Activated T-cell treated with anti-CD3 and anti-CD28 coated beads, Interleukin-2, amount 50 U/mL, for 4 hours (primary cell): ENCODE data around the gene MEAF6. TPM values are rescaled to one million over a fixed set of nuclear protein-coding genes. Genes with fewer than 3 reads are reported as not detected.
"Not testable (repeated sequence)": the region's sequence is repeated elsewhere in the genome, so short reads cannot be mapped to it uniquely, and the experiment has no call there.

Experiments used
- ATAC-seq, 2 donors: fragments of 200-7000 bp; cut with Tn5 transposase; one replicate each; pipeline ENCODE4 v1.10.0; 2021
- DNase-seq: peaks from one replicate; pipeline ENCODE4 v3.0.0-alpha.2; 2020
- H3K27me3 Mint-ChIP-seq: one replicate; pipeline ENCODE4 v1.8.0; 2021; ENCODE audit warnings: low read depth, mixed read lengths
- H3K36me3 Mint-ChIP-seq: one replicate; pipeline ENCODE4 v1.8.0; 2022; ENCODE audit warnings: mixed read lengths; ENCODE audit not compliant: insufficient read depth
- H3K4me1 Mint-ChIP-seq: one replicate; pipeline ENCODE4 v1.8.0; 2021; ENCODE audit warnings: low read depth, mixed read lengths
- H3K4me3 Mint-ChIP-seq: one replicate; pipeline ENCODE4 v1.8.0; 2021; ENCODE audit warnings: mild to moderate bottlenecking, moderate library complexity, mixed read lengths
- H3K9me3 Mint-ChIP-seq: one replicate; pipeline ENCODE4 v1.8.0; 2021; ENCODE audit warnings: mixed read lengths
- total RNA-seq, 3 donors: library from RNA; stranded (reverse); gene quantifications; one replicate each; pipeline ENCODE4 v1.2.1, GENCODE V29; 2021

Gene MEAF6
- total RNA-seq, 3 donors from 2014 or later = 87.2 to 104 (median 95.6) TPM

GRCh38 chr1:37544530-37544929, 30.0 kb upstream of the MEAF6 start:
- Mint-ChIP-seq H3K27me3 (no peaks in the 10 kb centered on the region), H3K4me3 (no peak overlapping the region), H3K9me3 (no peaks in the 10 kb centered on the region), H3K4me1 (peaks cover 8% of the 10 kb centered on the region), H3K36me3 (peaks cover 31% of the 10 kb centered on the region)
- ATAC-seq (no peak), DNase-seq (no peak)

- H3K4me3 Mint-ChIP-seq = no peak overlapping the region
- peaks cover 41% of the 10 kb centered on the region for H3K36me3 Mint-ChIP-seq
- H3K27me3 Mint-ChIP-seq = no peaks in the 10 kb centered on the region
- peaks cover 6% of the 10 kb centered on the region for H3K4me1 Mint-ChIP-seq
- DNase-seq (no peak), ATAC-seq (no peak)
- H3K9me3 Mint-ChIP-seq = no peaks in the 10 kb centered on the region
Measured at GRCh38 chr1:37540036-37540785, 25.6 kb upstream of the MEAF6 start.

- H3K27me3 Mint-ChIP-seq, ATAC-seq, H3K9me3 Mint-ChIP-seq, H3K4me1 Mint-ChIP-seq, DNase-seq, H3K4me3 Mint-ChIP-seq: not testable (repeated sequence)
- H3K36me3 Mint-ChIP-seq = peaks cover 35% of the 10 kb centered on the region
Measured at GRCh38 chr1:37539154-37539553, 24.6 kb upstream of the MEAF6 start.

GRCh38 chr1:37537378-37537777, 22.8 kb upstream of the MEAF6 start:
- peaks cover 10% of the 10 kb centered on the region for H3K4me1 Mint-ChIP-seq
- no peaks in the 10 kb centered on the region for H3K9me3 Mint-ChIP-seq
- H3K4me3 Mint-ChIP-seq = no peak overlapping the region
- peaks cover 35% of the 10 kb centered on the region for H3K36me3 Mint-ChIP-seq
- no peak for ATAC-seq
- no peaks in the 10 kb centered on the region for H3K27me3 Mint-ChIP-seq
- DNase-seq = no peak

- DNase-seq = no peak
- H3K4me1 Mint-ChIP-seq = peaks cover 10% of the 10 kb centered on the region
- H3K9me3 Mint-ChIP-seq = no peaks in the 10 kb centered on the region
Measured at GRCh38 chr1:37533317-37534093, 18.9 kb upstream of the MEAF6 start.

GRCh38 chr1:37532418-37533156, 18.0 kb upstream of the MEAF6 start:
- not testable (repeated sequence) for H3K27me3 Mint-ChIP-seq, H3K9me3 Mint-ChIP-seq, ATAC-seq, H3K4me1 Mint-ChIP-seq, DNase-seq, H3K4me3 Mint-ChIP-seq
- peaks cover 20% of the 10 kb centered on the region for H3K36me3 Mint-ChIP-seq

More at GRCh38 chr1:37533317-37534093, 18.9 kb upstream of the MEAF6 start:
- no peak for ATAC-seq
- no peaks in the 10 kb centered on the region for H3K27me3 Mint-ChIP-seq
- H3K36me3 Mint-ChIP-seq = peaks cover 25% of the 10 kb centered on the region
- no peak overlapping the region for H3K4me3 Mint-ChIP-seq

- not testable (repeated sequence) for H3K4me3 Mint-ChIP-seq, ATAC-seq, H3K36me3 Mint-ChIP-seq, H3K4me1 Mint-ChIP-seq, H3K9me3 Mint-ChIP-seq, H3K27me3 Mint-ChIP-seq, DNase-seq
Measured at GRCh38 chr1:37529888-37530287, 15.3 kb upstream of the MEAF6 start.

- Mint-ChIP-seq H3K4me3 (peak overlapping the region; percentile 80), H3K27me3 (no peaks in the 10 kb centered on the region), H3K36me3 (no peaks in the 10 kb centered on the region), H3K4me1 (peaks cover 20% of the 10 kb centered on the region), H3K9me3 (no peaks in the 10 kb centered on the region)
- ATAC-seq = peak; percentile 23 to 31
- DNase-seq = no peak
Measured at GRCh38 chr1:37519613-37520012, 5.0 kb upstream of the MEAF6 start.

- peak; percentile 30 for DNase-seq
- Mint-ChIP-seq H3K4me1 (peaks cover 20% of the 10 kb centered on the region), H3K4me3 (peak overlapping the region; percentile 80)
Measured at GRCh38 chr1:37518929-37519328, 4.4 kb upstream of the MEAF6 start.

GRCh38 chr1:37518241-37518640, 3.7 kb upstream of the MEAF6 start:
- DNase-seq, H3K4me3 Mint-ChIP-seq, H3K27me3 Mint-ChIP-seq, H3K9me3 Mint-ChIP-seq, ATAC-seq, H3K36me3 Mint-ChIP-seq: not testable (repeated sequence)
- H3K4me1 Mint-ChIP-seq = peaks cover 26% of the 10 kb centered on the region

More at GRCh38 chr1:37518929-37519328, 4.4 kb upstream of the MEAF6 start:
- not testable (repeated sequence) for H3K9me3 Mint-ChIP-seq, ATAC-seq, H3K27me3 Mint-ChIP-seq, H3K36me3 Mint-ChIP-seq

GRCh38 chr1:37517569-37517968, 3.0 kb upstream of the MEAF6 start:
- DNase-seq (no peak), ATAC-seq (no peak)
- Mint-ChIP-seq H3K4me3 (no peak overlapping the region), H3K9me3 (no peaks in the 10 kb centered on the region), H3K4me1 (peaks cover 32% of the 10 kb centered on the region), H3K36me3 (peaks cover 8% of the 10 kb centered on the region), H3K27me3 (no peaks in the 10 kb centered on the region)

GRCh38 chr1:37515185-37516034, 844 bp upstream of the MEAF6 start:
- no peak for DNase-seq
- H3K4me1 Mint-ChIP-seq = peaks cover 46% of the 10 kb centered on the region
- peak in 1 of 2 donors; percentile 1 for ATAC-seq
- no peaks in the 10 kb centered on the region for H3K27me3 Mint-ChIP-seq
- H3K9me3 Mint-ChIP-seq = no peaks in the 10 kb centered on the region
- peak overlapping the region; percentile 88 for H3K4me3 Mint-ChIP-seq
- H3K36me3 Mint-ChIP-seq = peaks cover 17% of the 10 kb centered on the region

GRCh38 chr1:37513795-37514349, 694 bp downstream of the MEAF6 start:
- Mint-ChIP-seq H3K27me3 (no peaks in the 10 kb centered on the region), H3K4me3 (peak overlapping the region; percentile 99), H3K36me3 (peaks cover 23% of the 10 kb centered on the region), H3K4me1 (peaks cover 44% of the 10 kb centered on the region), H3K9me3 (no peaks in the 10 kb centered on the region)
- DNase-seq (peak; percentile 66), ATAC-seq (peak; percentile 38 to 41)
